A549 (cell line): ENCODE measurements around the gene PRSS1. TPM values are rescaled to one million over a fixed set of nuclear protein-coding genes. Genes with fewer than 3 reads are reported as not detected.

Experiments
- ATAC-seq, 2 experiments: fragments of 200-7000 bp in 1 of 2; fragments of >200 bp in 1 of 2; cut with Nextera tagmentation in 1 of 2; cut with Tn5 transposase in 1 of 2; 3 replicates each; pipeline versions ENCODE4 v1.8.0 to v1.9.1; 2018 to 2020; ENCODE audit warnings: mild to moderate bottlenecking in 1 of 2, moderate library complexity in 1 of 2
- CTCF ChIA-PET: fragments of 300-600 bp; sonication (Branson Sonifier 250); formaldehyde crosslinking; extraction: SDS; loops from one replicate; lab custom pipeline; 2021; ENCODE audit warnings: antibody characterized with exemption, inconsistent platforms; lab: Yijun Ruan, JAX
- POLR2A ChIA-PET: fragments of 350-600 bp; formaldehyde crosslinking; extraction: SDS; loops from one replicate; lab custom pipeline; 2021; ENCODE audit warnings: antibody characterized with exemption, inconsistent platforms; lab: Yijun Ruan, JAX
- DNase-seq, 2 experiments: peaks; one replicate each; pipeline versions ENCODE4 v3.0.0 to v3.0.0-alpha.2; 2011 to 2016; ENCODE audit warnings: low read depth in 1 of 2, low spot score in 1 of 2
- FAIRE-seq: peaks from 2 replicates; lab custom pipeline; 2011; peaks lifted over from hg19 to GRCh38; lab: Jason Lieb, UNC
- H3K27ac ChIP-seq, 2 experiments: fragments of >200 bp; sonication (Bioruptor Twin); formaldehyde crosslinking; 3 replicates each; pipeline ENCODE4 v1.5.1; 2016 to 2017
- H3K4me1 ChIP-seq: fragments of >200 bp; sonication (Bioruptor Twin); formaldehyde crosslinking; 3 replicates; pipeline ENCODE4 v1.6.1; 2016
- H3K4me2 ChIP-seq: fragments of >200 bp; sonication (Bioruptor Twin); formaldehyde crosslinking; 3 replicates; pipeline ENCODE4 v1.6.1; 2016
- H3K4me3 ChIP-seq: fragments of >200 bp; sonication (Bioruptor Twin); formaldehyde crosslinking; 3 replicates; pipeline ENCODE4 v1.5.1; 2016
- H3K9me3 ChIP-seq: fragments of >200 bp; sonication (Bioruptor Twin); formaldehyde crosslinking; 3 replicates; pipeline ENCODE4 v1.6.1; 2016
- ATOH8 ChIP-seq: fragments of 250-450 bp; sonication (Bioruptor Pico); IDR thresholded peaks from 2 replicates; pipeline ENCODE4 v1.5.0; 2020; ENCODE audit warnings: low read depth, mild to moderate bottlenecking, moderate library complexity
- CHD2 ChIP-seq: fragments of 150-350 bp; IDR thresholded peaks from 2 replicates; pipeline ENCODE4 v1.6.1; 2014; ENCODE audit warnings: low read length; ENCODE audit not compliant: partially characterized antibody
- CTCF ChIP-seq: fragments of >200 bp; sonication (Bioruptor Twin); formaldehyde crosslinking; IDR thresholded peaks from 3 replicates; pipeline ENCODE4 v1.5.1; 2016
- FOSB ChIP-seq: fragments of 250-450 bp; sonication (Bioruptor Pico); IDR thresholded peaks from 2 replicates; pipeline ENCODE4 v1.5.0; 2020; ENCODE audit warnings: mild to moderate bottlenecking, moderate library complexity
- HOXB5 ChIP-seq: fragments of 250-450 bp; sonication (Bioruptor Pico); IDR thresholded peaks from 2 replicates; pipeline ENCODE4 v1.5.0; 2020; ENCODE audit warnings: mild to moderate bottlenecking, moderate library complexity
- KDM5A ChIP-seq: fragments of 200-600 bp; sonication (generic); IDR thresholded peaks from 2 replicates; pipeline ENCODE4 v1.6.1; 2016; ENCODE audit warnings: antibody characterized with exemption, mild to moderate bottlenecking
- MAZ ChIP-seq: fragments of 150-350 bp; IDR thresholded peaks from 2 replicates; pipeline ENCODE4 v1.6.1; 2014; ENCODE audit warnings: antibody characterized with exemption, low read depth, low read length, borderline replicate concordance
- MYC ChIP-seq: IDR thresholded peaks from 2 replicates; pipeline ENCODE4 v1.6.1; 2012; ENCODE audit warnings: mild to moderate bottlenecking, inconsistent platforms, low read length, improper control_type of control experiment, borderline replicate concordance
- NFE2L2 ChIP-seq: fragments of 150-350 bp; conservative IDR thresholded peaks from 2 replicates; pipeline ENCODE4 v1.6.1; 2014; ENCODE audit warnings: low read length
- NPAS2 ChIP-seq: fragments of 250-450 bp; sonication (Bioruptor Pico); IDR thresholded peaks from 2 replicates; pipeline ENCODE4 v1.8.0; 2022; ENCODE audit warnings: mild to moderate bottlenecking, moderate library complexity, borderline replicate concordance
- PHF8 ChIP-seq: fragments of 200-600 bp; sonication (generic); IDR thresholded peaks from 2 replicates; pipeline ENCODE4 v1.6.1; 2016; ENCODE audit warnings: low read depth, mild to moderate bottlenecking, antibody characterized with exemption, moderate library complexity, borderline replicate concordance
- POLR2AphosphoS2 ChIP-seq: conservative IDR thresholded peaks from 2 replicates; pipeline ENCODE4 v1.6.1; 2012; ENCODE audit warnings: low read length, improper control_type of control experiment, inconsistent platforms
- RNF2 ChIP-seq: fragments of 200-600 bp; sonication (generic); IDR thresholded peaks from 2 replicates; pipeline ENCODE4 v1.6.1; 2016; ENCODE audit warnings: low read depth, mild to moderate bottlenecking, antibody characterized with exemption, moderate library complexity, borderline replicate concordance
- ZSCAN20 ChIP-seq: fragments of 250-450 bp; sonication (Bioruptor Pico); IDR thresholded peaks from 2 replicates; pipeline ENCODE4 v1.8.0; 2022; ENCODE audit warnings: mild to moderate bottlenecking, moderate library complexity
- WGBS: methylation state at CpG from one replicate; pipeline ENCODE4 v1.1.6; 2017; ENCODE audit errors: missing lambda C conversion rate; 5-methylcytosine and 5-hydroxymethylcytosine counted together
- polyA plus RNA-seq, 4 experiments: library from polyadenylated mRNA; depleted of rRNA in 3 of 4; stranded (reverse); fragments of >200 nt; fragmentation: RNase III in 1 of 4; extraction: RNeasy Plus Mini Kit Qiagen cat#74134 plus additional on column Dnase treatment in 1 of 4; gene quantifications; 2 replicates in 3 of 4; 3 replicates in 1 of 4; pipeline ENCODE4 v1.2.3, GENCODE V29; 2011 to 2017
- TF ChIP-seq, protein P1 (sequence below): fragments of 200-600 bp; sonication (generic); IDR thresholded peaks from 2 replicates; pipeline ENCODE4 v1.6.1; 2016; ENCODE audit warnings: antibody characterized with exemption, mild to moderate bottlenecking, moderate library complexity

PRSS1 gene
- polyA plus RNA-seq, 2 of the 4 experiments (the other 2 are of a cell fraction), result not detected

DNA sequence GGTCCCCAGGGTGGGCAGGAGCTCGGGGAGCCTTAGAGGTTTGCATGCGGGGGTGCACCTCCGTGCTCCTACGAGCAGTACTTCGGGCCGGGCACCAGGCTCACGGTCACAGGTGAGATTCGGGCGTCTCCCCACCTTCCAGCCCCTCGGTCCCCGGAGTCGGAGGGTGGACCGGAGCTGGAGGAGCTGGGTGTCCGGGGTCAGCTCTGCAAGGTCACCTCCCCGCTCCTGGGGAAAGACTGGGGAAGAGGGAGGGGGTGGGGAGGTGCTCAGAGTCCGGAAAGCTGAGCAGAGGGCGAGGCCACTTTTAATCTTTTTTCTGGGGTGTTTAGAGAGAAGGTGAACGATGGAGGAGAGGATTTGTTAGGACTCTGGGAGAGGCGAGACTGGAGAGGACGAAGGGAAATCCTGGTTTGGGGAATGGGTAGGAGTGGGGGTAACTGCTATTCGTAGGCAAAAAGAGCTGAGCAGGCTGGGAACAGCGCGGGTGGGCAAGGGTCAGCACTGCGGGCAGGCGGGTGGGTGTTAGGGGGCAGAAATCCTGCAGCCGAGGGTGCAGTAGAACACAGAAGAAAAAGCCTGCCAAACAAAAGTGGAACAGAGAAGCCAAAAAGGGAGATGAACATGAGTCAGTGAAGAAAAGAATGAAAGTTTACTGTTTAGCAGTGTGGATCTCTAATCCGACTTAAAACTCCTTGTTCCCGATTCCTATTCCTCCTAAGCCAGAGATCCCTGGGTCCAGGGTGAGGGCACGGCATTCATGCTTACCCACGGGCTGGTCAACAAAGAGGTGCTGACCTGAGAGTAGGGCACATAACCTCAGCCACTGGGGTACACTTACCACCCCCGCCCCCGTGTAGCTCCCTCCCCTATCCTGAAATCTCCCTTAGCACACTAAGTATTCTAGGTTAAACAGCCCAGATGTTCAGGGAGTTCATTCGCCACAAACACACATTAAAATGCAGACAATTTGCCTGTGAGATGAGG, 48.4 kb downstream of the PRSS1 start:
- ATAC-seq, result no peak
- CTCF ChIA-PET, result interaction anchor here (0.8 to 3.8 kb wide), 6 partner anchors 10 to 338 kb away, joined by 4 to 21 read pairs (median 7); no protein-coding TSS in a partner anchor
- H3K4me2 ChIP-seq, result no peak overlapping the region

GRCh38 chr7:142798451-142799436, 49.5 kb downstream of the PRSS1 start:
- TF ChIP-seq MAZ (no peak), MYC (no peak), CHD2 (no peak), RNF2 (no peak), NFE2L2 (no peak)
- H3K4me1 ChIP-seq, result no peaks in the 10 kb centered on the region
- no peak overlapping the region for H3K27ac ChIP-seq
- CTCF ChIA-PET, result interaction anchor here (0.6 to 3.8 kb wide), 7 partner anchors 9 to 340 kb away, joined by 3 to 21 read pairs (median 4); no protein-coding TSS in a partner anchor
- no peak overlapping the region for H3K4me2 ChIP-seq
- POLR2A ChIA-PET, result no interaction called here
- FAIRE-seq (no peak), DNase-seq (no peak), ATAC-seq (no peak)
- WGBS, result 40% methylated on average over 11 of the region's 11 CpGs
- H3K9me3 ChIP-seq, result no peaks in the 10 kb centered on the region
- H3K4me3 ChIP-seq, result no peak overlapping the region

More for the DNA sequence above, 48.4 kb downstream of the PRSS1 start:
- POLR2A ChIA-PET, result no interaction called here
- Histone ChIP-seq H3K4me1 (no peaks in the 10 kb centered on the region), H3K4me3 (no peak overlapping the region), H3K9me3 (no peaks in the 10 kb centered on the region), H3K27ac (no peak overlapping the region)
- DNase-seq (no peak), FAIRE-seq (no peak)
- TF ChIP-seq, protein P1, sequence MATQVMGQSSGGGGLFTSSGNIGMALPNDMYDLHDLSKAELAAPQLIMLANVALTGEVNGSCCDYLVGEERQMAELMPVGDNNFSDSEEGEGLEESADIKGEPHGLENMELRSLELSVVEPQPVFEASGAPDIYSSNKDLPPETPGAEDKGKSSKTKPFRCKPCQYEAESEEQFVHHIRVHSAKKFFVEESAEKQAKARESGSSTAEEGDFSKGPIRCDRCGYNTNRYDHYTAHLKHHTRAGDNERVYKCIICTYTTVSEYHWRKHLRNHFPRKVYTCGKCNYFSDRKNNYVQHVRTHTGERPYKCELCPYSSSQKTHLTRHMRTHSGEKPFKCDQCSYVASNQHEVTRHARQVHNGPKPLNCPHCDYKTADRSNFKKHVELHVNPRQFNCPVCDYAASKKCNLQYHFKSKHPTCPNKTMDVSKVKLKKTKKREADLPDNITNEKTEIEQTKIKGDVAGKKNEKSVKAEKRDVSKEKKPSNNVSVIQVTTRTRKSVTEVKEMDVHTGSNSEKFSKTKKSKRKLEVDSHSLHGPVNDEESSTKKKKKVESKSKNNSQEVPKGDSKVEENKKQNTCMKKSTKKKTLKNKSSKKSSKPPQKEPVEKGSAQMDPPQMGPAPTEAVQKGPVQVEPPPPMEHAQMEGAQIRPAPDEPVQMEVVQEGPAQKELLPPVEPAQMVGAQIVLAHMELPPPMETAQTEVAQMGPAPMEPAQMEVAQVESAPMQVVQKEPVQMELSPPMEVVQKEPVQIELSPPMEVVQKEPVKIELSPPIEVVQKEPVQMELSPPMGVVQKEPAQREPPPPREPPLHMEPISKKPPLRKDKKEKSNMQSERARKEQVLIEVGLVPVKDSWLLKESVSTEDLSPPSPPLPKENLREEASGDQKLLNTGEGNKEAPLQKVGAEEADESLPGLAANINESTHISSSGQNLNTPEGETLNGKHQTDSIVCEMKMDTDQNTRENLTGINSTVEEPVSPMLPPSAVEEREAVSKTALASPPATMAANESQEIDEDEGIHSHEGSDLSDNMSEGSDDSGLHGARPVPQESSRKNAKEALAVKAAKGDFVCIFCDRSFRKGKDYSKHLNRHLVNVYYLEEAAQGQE, result no peak
- TF ChIP-seq PHF8, result no peak
- TF ChIP-seq POLR2AphosphoS2, result no peak
- TF ChIP-seq CTCF, result no peak
- TF ChIP-seq HOXB5 (CRISPR knock-in tag), result no peak
- 16% methylated on average over 18 of the region's 33 CpGs for WGBS

GRCh38 chr7:142799437-142799835, 50.2 kb downstream of the PRSS1 start:
- DNase-seq, result no peak
- TF ChIP-seq FOSB (CRISPR knock-in tag), result no peak
- no peak for TF ChIP-seq ATOH8
- no peak for TF ChIP-seq NPAS2 (CRISPR knock-in tag)
- no peak for TF ChIP-seq MYC
- no peak for TF ChIP-seq CTCF
- TF ChIP-seq KDM5A, result no peak
- TF ChIP-seq ZSCAN20 (CRISPR knock-in tag), result no peak
- POLR2A ChIA-PET, result no interaction called here

More at GRCh38 chr7:142799437-142799835, 50.2 kb downstream of the PRSS1 start:
- ATAC-seq (no peak), FAIRE-seq (no peak)
- WGBS, result 2% methylated on average over 3 of the region's 3 CpGs
- Histone ChIP-seq H3K9me3 (no peaks in the 10 kb centered on the region), H3K4me3 (no peak overlapping the region), H3K4me2 (no peak overlapping the region), H3K27ac (no peak overlapping the region), H3K4me1 (no peaks in the 10 kb centered on the region)
- CTCF ChIA-PET, result interaction anchor here (0.6 to 3.8 kb wide), 4 partner anchors 12 to 340 kb away, joined by 3 to 21 read pairs (median 6); no protein-coding TSS in a partner anchor
